Mammary epithelial cell (primary cell): ENCODE measurements around the gene CARM1.

Experiments used
- EZH2 ChIP-seq: IDR thresholded peaks from 2 replicates; pipeline ENCODE4 v1.6.1; 2012; ENCODE audit warnings: low read length, inconsistent platforms, borderline replicate concordance
- TF ChIP-seq, protein P1 (sequence below), 2 donors: IDR thresholded peaks in 1 of 2; conservative IDR thresholded peaks in 1 of 2; 2 replicates each; pipeline ENCODE4 v1.5.1; 2011 to 2012; ENCODE audit warnings: inconsistent platforms in 2 of 2, low read length in 2 of 2, mild to moderate bottlenecking in 2 of 2, control low read depth in 1 of 2, low read depth in 1 of 2; ENCODE audit not compliant: insufficient read depth in 1 of 2; ENCODE audit errors: extremely low read depth in 1 of 2

DNA sequence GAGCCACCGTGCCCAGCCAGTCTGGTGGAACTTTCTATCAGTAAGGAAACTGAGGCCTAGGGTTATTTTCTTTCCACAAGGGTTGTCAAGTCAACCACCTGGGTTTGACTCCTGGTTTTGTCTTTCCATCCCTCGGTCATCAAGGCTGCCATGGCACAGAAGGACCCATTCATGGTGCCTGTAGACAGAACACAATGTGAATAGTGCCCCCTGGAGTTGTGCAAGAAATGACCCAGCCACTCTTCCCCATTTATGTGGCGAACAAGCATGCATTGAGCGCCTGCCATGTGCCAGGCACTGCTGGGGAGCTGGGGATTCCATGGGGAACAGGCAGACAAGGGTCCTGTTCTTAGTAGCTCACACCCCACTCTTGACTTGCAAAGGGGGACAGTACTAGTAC is 93.5 kb downstream of the CARM1 start:
- TF ChIP-seq, protein P1, sequence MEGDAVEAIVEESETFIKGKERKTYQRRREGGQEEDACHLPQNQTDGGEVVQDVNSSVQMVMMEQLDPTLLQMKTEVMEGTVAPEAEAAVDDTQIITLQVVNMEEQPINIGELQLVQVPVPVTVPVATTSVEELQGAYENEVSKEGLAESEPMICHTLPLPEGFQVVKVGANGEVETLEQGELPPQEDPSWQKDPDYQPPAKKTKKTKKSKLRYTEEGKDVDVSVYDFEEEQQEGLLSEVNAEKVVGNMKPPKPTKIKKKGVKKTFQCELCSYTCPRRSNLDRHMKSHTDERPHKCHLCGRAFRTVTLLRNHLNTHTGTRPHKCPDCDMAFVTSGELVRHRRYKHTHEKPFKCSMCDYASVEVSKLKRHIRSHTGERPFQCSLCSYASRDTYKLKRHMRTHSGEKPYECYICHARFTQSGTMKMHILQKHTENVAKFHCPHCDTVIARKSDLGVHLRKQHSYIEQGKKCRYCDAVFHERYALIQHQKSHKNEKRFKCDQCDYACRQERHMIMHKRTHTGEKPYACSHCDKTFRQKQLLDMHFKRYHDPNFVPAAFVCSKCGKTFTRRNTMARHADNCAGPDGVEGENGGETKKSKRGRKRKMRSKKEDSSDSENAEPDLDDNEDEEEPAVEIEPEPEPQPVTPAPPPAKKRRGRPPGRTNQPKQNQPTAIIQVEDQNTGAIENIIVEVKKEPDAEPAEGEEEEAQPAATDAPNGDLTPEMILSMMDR (conservative IDR thresholded peaks at IDR 0.05 in 1 of 2, IDR thresholded peaks at IDR 0.05 in 1 of 2; ENCODE audit: extremely low read depth in 1 of 2, insufficient read depth in 1 of 2, low read depth in 1 of 2, low read length in 2 of 2): no peak
- TF ChIP-seq EZH2: no peak
